Activated CD4-positive, alpha-beta T cell treated with anti-CD3 and anti-CD28 coated beads, Interleukin-2, amount 10 ng/mL, durations not matched to agents 7 days and 5 days (primary cell): ENCODE data around the gene DUSP5. TPM values are rescaled to one million over a fixed set of nuclear protein-coding genes. Genes with fewer than 3 reads are reported as not detected.

ENCODE experiments used
- CTCF ChIA-PET: fragments of 350-600 bp; sonication (Branson Sonifier 250); formaldehyde crosslinking; loops from one replicate; lab custom pipeline; 2021; ENCODE audit warnings: antibody characterized with exemption; lab: Charles Lee
- POLR2A ChIA-PET: fragments of 350-600 bp; sonication (Branson Sonifier 250); formaldehyde crosslinking; loops from one replicate; lab custom pipeline; 2021; ENCODE audit warnings: antibody characterized with exemption; lab: Charles Lee
- DNase-seq: peaks from one replicate; pipeline ENCODE4 v3.0.0-alpha.2; 2020
- H3K27ac Mint-ChIP-seq: one replicate; pipeline ENCODE4 v1.8.0; 2021; ENCODE audit warnings: mild to moderate bottlenecking, moderate library complexity, mixed read lengths
- H3K27me3 Mint-ChIP-seq: one replicate; pipeline ENCODE4 v1.8.0; 2021; ENCODE audit warnings: mixed read lengths
- H3K36me3 Mint-ChIP-seq: one replicate; pipeline ENCODE4 v1.8.0; 2021; ENCODE audit warnings: low read depth, mixed read lengths
- H3K4me1 Mint-ChIP-seq: one replicate; pipeline ENCODE4 v1.8.0; 2021; ENCODE audit warnings: mixed read lengths
- H3K4me3 Mint-ChIP-seq: one replicate; pipeline ENCODE4 v1.8.0; 2021; ENCODE audit warnings: mild to moderate bottlenecking, moderate library complexity, mixed read lengths
- H3K9me3 Mint-ChIP-seq: one replicate; pipeline ENCODE4 v1.8.0; 2021; ENCODE audit warnings: mixed read lengths
- total RNA-seq, 2 experiments: library from RNA; stranded (reverse); gene quantifications; one replicate each; pipeline ENCODE4 v1.2.3, GENCODE V29; 2021

The DUSP5 gene, protein sequence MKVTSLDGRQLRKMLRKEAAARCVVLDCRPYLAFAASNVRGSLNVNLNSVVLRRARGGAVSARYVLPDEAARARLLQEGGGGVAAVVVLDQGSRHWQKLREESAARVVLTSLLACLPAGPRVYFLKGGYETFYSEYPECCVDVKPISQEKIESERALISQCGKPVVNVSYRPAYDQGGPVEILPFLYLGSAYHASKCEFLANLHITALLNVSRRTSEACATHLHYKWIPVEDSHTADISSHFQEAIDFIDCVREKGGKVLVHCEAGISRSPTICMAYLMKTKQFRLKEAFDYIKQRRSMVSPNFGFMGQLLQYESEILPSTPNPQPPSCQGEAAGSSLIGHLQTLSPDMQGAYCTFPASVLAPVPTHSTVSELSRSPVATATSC
- total RNA-seq = 10 to 100 TPM; 24.8 to 25.9 TPM

DNA sequence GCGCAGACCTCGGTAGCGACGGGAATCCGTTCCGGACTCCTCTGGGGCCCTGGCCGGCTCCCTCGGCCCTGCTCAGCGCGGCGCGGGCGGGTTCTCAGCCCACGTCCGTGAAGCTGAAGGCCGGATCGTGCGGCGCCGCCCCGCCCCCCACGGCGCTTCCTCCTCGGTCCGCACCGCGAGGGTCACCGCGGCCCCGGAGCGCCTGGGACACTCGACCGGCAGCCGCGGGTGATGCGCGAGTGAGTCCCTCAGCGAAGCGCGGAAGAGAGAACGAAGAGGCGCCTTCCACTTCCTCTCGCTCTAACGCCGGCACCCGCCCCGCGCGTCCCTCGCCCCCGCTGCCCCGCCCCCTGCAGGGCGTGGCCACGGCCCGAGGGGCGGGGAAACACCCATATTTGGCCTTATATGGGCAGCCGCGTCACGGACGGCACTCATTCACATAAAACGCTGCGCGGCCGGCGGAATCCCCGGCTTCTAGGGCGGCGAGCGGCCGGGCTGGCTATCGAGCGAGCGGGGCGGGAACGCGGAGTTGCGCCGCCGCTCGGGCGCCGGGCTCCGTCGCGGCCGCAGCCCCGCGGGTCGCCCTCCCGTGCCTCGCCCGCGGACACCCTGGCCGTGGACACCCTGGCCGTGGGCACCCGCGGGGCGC lies at the start of gene DUSP5:
DUSP5 (plus strand) TSS at position 470 of the 649 bp plus-strand sequence. CDS start 215 bp downstream, outside the sequence.
- Mint-ChIP-seq H3K36me3 (peaks cover 15% of the 10 kb centered on the region), H3K4me1 (peaks cover 57% of the 10 kb centered on the region), H3K27me3 (no peaks in the 10 kb centered on the region), H3K9me3 (no peaks in the 10 kb centered on the region), H3K4me3 (peak within 1 kb of the TSS; percentile 89), H3K27ac (peak within 1 kb of the TSS; percentile 89)
- CTCF ChIA-PET = interaction anchor here (0.9 to 2.5 kb wide), 6 partner anchors 14 to 143 kb away, joined by 3 to 21 read pairs (median 3); no protein-coding TSS in a partner anchor
- POLR2A ChIA-PET = interaction anchor here (0.9 kb wide), 1 partner anchor 142 kb away, joined by 4 read pairs; no protein-coding TSS in a partner anchor
- peak; percentile 94 for DNase-seq

DNA sequence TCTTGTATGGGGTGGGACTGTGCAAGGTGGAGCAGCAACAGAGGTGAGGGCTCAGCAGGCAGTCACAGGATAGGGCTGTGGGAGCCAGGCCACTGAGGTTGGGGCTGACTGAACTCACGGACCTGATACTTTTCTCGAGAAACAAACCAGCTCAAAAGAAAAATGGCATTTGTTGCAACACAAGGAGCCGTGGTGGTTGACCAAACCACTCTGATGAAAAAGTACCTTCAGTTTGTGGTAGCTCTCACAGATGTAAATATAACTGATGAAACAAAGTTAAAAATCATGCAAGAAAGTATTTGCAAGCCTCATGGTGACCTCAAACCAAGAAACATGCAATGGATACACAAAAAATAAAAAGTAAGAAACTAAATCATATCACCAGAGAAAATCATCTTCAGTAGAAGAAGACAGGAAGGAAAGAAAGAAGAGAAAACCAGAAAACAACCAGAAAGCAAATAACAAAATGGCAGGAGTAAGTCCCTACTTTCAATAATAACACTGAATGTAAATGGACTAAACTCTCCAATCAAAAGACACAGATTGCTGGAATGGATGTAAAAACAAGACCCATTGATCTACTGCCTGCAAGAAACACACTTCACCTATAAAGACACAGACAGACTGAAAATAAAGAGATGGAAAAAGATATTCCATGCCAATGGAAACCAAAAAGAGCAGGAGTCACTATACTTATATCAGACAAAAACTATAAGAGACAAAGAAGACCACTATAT lies 48.9 kb upstream of the DUSP5 start:
- peaks cover 18% of the 10 kb centered on the region for H3K27me3 Mint-ChIP-seq
- DNase-seq = no peak
- no peaks in the 10 kb centered on the region for H3K9me3 Mint-ChIP-seq
- H3K36me3 Mint-ChIP-seq = no peaks in the 10 kb centered on the region
- no peak overlapping the region for H3K4me3 Mint-ChIP-seq
- POLR2A ChIA-PET = no interaction called here
- peaks cover 3% of the 10 kb centered on the region for H3K4me1 Mint-ChIP-seq
- CTCF ChIA-PET = interaction anchor here (0.8 to 1.2 kb wide), 4 partner anchors 18 to 50 kb away, joined by 3 to 5 read pairs (median 3); no protein-coding TSS in a partner anchor
- no peak overlapping the region for H3K27ac Mint-ChIP-seq

DNA sequence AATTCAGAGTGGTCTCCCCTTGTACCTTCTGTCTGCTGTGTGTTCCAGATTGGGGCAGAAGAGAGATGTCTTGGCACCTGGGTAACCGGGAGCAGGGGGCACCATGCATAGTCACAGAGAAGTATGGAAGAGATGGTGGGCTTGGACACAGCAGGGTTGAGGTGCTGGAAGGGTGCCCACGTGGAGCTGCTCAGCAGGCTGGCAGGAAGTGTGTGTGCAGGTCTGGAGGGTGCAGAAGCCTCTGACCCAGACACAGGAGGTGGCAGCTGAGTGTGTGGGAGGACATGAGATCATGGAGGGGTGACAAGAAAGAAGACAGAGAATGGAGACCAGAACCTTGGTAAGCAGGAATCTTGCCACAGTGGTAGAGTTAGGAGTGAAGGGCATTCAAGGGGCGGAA lies 42.3 kb upstream of the DUSP5 start:
- ChIA-PET POLR2A (no interaction called here), CTCF (interaction anchor here (1.0 to 1.9 kb wide), 5 partner anchors 11 to 53 kb away, joined by 3 to 5 read pairs (median 4); no protein-coding TSS in a partner anchor)
- Mint-ChIP-seq H3K36me3 (no peaks in the 10 kb centered on the region), H3K27me3 (peaks cover 10% of the 10 kb centered on the region), H3K4me3 (no peak overlapping the region), H3K27ac (no peak overlapping the region), H3K4me1 (peaks cover 28% of the 10 kb centered on the region), H3K9me3 (no peaks in the 10 kb centered on the region)
- DNase-seq = no peak

DNA sequence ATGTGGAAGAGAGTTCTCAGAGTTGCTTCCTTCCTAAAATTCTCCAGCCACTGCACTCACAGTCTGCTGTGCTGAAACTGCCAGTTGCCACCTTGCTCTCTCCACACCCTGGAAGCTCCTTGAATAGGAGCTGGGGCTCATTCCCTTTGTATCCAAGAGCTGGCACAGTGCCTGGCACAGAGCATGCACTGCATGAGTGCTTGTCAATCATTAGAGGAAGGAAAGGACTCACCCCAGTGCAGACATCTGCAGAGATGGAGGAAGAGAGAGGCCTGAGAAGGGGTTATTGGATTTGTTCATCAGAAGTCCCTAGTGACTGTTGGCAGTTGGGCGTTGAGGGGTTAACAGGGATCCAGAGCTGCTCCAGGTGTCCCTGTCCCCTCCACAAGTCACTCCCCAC lies 41.7 kb upstream of the DUSP5 start:
- no peak overlapping the region for H3K4me3 Mint-ChIP-seq
- POLR2A ChIA-PET = no interaction called here

DNA sequence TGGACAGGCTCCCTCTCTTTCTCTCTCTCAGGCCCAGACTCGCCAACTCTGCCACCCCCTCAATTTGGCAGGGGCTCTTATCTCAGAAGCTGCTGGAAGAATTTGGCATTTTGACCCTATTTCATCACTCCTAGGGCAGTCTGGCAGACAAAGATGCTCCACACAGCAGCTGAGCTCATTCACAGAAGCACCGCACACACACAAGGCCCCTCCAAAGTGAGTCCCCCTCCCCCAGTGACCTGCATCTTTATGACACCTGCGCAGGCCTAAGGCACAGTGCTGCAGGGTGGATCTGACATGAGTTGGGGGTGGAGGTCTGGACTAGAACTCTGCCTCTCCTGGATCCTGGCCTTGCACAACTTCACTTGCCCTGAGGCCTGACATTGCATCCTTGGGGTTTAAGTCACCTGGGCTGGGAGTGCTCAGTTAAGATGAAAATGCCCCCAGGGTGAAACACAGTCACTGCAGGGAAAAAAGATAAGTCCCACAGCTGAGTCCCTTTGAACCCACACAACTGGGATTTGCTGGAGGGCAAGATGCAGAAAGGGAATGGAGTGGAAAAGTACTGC lies 41.1 kb upstream of the DUSP5 start:
- no peaks in the 10 kb centered on the region for H3K36me3 Mint-ChIP-seq
- H3K9me3 Mint-ChIP-seq = no peaks in the 10 kb centered on the region
- H3K4me1 Mint-ChIP-seq = peaks cover 35% of the 10 kb centered on the region
- H3K27me3 Mint-ChIP-seq = peaks cover 4% of the 10 kb centered on the region
- DNase-seq = no peak
- CTCF ChIA-PET = interaction anchor here (1.3 to 1.9 kb wide), 3 partner anchors 14 to 28 kb away, joined by 3 to 5 read pairs (median 4); no protein-coding TSS in a partner anchor
- H3K27ac Mint-ChIP-seq = no peak overlapping the region
- no peak overlapping the region for H3K4me3 Mint-ChIP-seq
- POLR2A ChIA-PET = no interaction called here

More for the DNA sequence above, 41.7 kb upstream of the DUSP5 start:
- peaks cover 5% of the 10 kb centered on the region for H3K27me3 Mint-ChIP-seq
- DNase-seq = no peak
- peaks cover 34% of the 10 kb centered on the region for H3K4me1 Mint-ChIP-seq
- no peaks in the 10 kb centered on the region for H3K36me3 Mint-ChIP-seq
- H3K9me3 Mint-ChIP-seq = no peaks in the 10 kb centered on the region
- no peak overlapping the region for H3K27ac Mint-ChIP-seq
- CTCF ChIA-PET = interaction anchor here (1.0 to 1.9 kb wide), 6 partner anchors 11 to 54 kb away, joined by 3 to 5 read pairs (median 4); no protein-coding TSS in a partner anchor

DNA sequence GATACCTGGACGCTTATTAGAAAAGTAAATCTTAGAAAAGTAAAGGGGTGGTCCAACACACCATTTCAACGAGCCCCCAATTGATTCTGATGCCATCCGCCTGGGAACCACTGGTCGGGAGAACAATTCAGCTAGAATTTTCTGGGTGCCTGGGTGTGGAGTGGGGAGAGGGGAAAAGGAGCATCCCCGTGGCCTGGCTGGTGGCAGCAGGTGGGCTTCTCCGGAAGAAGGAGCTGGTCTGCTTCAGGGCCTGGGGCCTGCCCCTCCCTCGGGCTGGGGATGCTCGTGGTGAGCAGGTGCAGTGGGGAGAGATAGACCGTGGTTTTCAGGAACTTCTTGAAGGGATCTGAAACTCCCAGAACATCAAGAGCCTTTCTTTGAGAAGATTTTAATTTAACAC lies 39.9 kb upstream of the DUSP5 start:
- ChIA-PET POLR2A (no interaction called here), CTCF (interaction anchor here (0.7 kb wide), 1 partner anchor 88 kb away, joined by 3 read pairs; no protein-coding TSS in a partner anchor)
- H3K4me1 Mint-ChIP-seq = peaks cover 35% of the 10 kb centered on the region
- no peaks in the 10 kb centered on the region for H3K9me3 Mint-ChIP-seq
- no peak overlapping the region for H3K27ac Mint-ChIP-seq
- no peak for DNase-seq
- no peak overlapping the region for H3K4me3 Mint-ChIP-seq
- H3K36me3 Mint-ChIP-seq = no peaks in the 10 kb centered on the region
- peaks cover 2% of the 10 kb centered on the region for H3K27me3 Mint-ChIP-seq

DNA sequence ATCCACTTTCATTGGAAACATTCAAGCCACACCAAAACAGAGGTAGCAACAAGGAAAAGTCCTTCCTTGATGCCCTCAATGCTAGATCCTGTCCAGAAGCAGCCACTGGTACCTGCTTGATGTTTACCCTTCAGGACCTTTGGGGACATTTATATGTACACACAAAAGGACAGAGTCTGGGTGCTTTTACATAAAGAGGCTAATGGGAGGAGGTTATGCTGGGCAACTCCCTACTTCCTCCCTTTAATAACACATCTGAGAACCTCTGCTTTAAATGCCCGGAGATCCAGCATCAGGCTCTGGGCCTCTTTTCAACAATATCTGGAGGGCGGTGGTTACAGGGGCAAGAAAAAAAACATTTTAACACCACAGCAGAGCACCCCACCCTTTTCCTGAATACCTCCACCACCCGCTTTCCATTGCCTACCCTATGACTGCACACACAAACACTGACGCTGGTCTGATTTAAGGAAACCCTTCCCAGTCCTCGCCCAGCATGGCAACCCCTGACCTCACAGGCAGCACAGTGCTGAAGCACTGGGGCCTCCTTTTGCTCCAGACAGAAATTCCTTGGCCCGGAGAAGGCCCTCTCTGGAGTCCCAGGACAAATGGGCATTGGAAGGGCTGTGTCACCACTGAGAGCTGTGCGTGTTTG lies 39.3 kb upstream of the DUSP5 start:
- H3K4me1 Mint-ChIP-seq = peaks cover 35% of the 10 kb centered on the region
- no peaks in the 10 kb centered on the region for H3K9me3 Mint-ChIP-seq
- H3K27me3 Mint-ChIP-seq = no peaks in the 10 kb centered on the region
- H3K27ac Mint-ChIP-seq = no peak overlapping the region
- ChIA-PET CTCF (interaction anchor here (0.7 to 1.5 kb wide), 2 partner anchors 87 to 125 kb away, joined by 3 to 5 read pairs; no protein-coding TSS in a partner anchor), POLR2A (no interaction called here)
- H3K36me3 Mint-ChIP-seq = no peaks in the 10 kb centered on the region
- DNase-seq = no peak
- H3K4me3 Mint-ChIP-seq = no peak overlapping the region

DNA sequence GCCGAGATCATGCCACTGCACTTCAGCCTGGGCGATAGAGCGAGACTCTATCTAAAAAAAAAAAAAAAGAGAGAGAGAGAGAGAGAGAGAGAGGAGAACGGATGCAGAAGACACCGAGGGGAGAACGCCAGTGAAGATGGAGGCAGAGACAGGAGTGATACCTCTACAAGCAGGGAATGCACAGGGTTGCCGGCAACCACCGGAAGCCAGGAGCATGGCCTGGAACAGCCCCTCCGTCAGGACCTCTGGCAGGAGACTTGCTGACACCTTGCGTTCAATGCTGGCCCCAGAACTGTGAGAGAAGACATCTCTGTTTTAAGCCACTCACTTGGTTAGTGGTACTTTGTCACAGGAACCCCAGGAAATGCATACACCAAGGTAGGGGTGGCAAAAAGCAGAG lies 38.1 kb upstream of the DUSP5 start:
- H3K27ac Mint-ChIP-seq = no peak overlapping the region
- CTCF ChIA-PET = interaction anchor here (1.0 to 1.6 kb wide), 3 partner anchors 19 to 126 kb away, joined by 3 to 5 read pairs (median 4); no protein-coding TSS in a partner anchor
- peaks cover 36% of the 10 kb centered on the region for H3K4me1 Mint-ChIP-seq
- no peak overlapping the region for H3K4me3 Mint-ChIP-seq
- no peaks in the 10 kb centered on the region for H3K9me3 Mint-ChIP-seq
- POLR2A ChIA-PET = no interaction called here
- no peak for DNase-seq
- no peaks in the 10 kb centered on the region for H3K27me3 Mint-ChIP-seq
- H3K36me3 Mint-ChIP-seq = no peaks in the 10 kb centered on the region

DNA sequence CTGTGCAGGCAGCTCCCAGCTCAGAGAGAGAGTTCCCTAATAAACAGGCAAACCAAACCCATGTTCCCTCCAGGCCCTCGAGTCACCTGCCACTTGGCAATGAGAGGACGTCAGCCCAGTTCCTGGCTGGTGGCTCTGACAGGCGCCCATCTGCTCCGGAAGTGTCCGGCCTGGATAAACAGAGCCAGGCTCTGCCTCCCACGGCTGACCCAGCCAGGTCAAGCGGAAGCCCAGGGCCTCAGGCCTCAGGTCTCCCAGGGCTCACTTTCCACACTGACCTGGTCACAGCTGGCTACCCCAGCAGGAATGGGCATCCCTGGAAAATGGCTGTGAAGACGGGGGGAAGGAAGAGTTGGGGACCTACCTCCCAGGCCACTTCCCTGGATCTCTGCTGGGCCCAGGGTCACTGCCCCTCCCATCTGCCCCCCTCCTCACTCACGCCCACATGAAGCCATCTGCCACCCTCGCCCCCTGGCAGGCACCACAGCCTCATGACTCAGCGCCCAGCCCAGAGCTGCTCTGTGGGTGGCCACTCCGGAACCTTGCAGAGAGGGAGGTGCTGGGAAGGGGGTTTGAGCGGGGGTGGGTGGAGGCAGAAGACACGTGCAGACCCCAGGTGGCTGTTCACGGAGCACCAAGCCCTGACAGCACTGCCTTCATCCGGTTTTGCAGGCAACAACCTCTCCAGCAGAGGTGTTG lies 37.4 kb upstream of the DUSP5 start:
- POLR2A ChIA-PET = no interaction called here
- H3K27me3 Mint-ChIP-seq = no peaks in the 10 kb centered on the region
- H3K4me3 Mint-ChIP-seq = no peak overlapping the region
- H3K27ac Mint-ChIP-seq = peak overlapping the region; percentile 22
- peaks cover 37% of the 10 kb centered on the region for H3K4me1 Mint-ChIP-seq
- DNase-seq = no peak
- no peaks in the 10 kb centered on the region for H3K9me3 Mint-ChIP-seq
- CTCF ChIA-PET = interaction anchor here (0.6 to 1.6 kb wide), 3 partner anchors 32 to 126 kb away, joined by 3 to 5 read pairs (median 4); no protein-coding TSS in a partner anchor
- no peaks in the 10 kb centered on the region for H3K36me3 Mint-ChIP-seq

DNA sequence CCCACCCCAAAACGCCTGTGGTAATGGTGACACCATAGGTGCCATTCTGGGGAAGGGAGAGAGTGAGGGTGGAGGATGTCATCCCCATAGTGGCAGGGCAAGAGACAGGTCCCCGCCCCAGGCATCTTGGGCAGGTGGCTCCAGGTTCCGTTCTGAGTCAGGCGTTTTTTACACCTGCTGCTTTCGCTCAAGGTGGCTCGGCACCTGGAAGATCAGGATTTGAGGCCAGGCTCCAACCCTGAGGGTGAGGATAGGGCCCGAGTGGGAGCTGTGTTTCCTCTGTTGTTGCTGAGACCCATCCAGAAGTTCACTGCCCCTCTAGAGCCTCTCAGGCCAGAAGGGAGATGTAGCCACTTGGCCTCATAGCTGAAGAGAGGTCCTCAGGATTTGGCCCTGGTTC lies 36.6 kb upstream of the DUSP5 start:
- POLR2A ChIA-PET = no interaction called here
- no peaks in the 10 kb centered on the region for H3K27me3 Mint-ChIP-seq
- DNase-seq = no peak
- peak overlapping the region; percentile 25 for H3K27ac Mint-ChIP-seq
- no peak overlapping the region for H3K4me3 Mint-ChIP-seq
- no peaks in the 10 kb centered on the region for H3K9me3 Mint-ChIP-seq
- CTCF ChIA-PET = no interaction called here
- H3K36me3 Mint-ChIP-seq = no peaks in the 10 kb centered on the region
- peaks cover 29% of the 10 kb centered on the region for H3K4me1 Mint-ChIP-seq

DNA sequence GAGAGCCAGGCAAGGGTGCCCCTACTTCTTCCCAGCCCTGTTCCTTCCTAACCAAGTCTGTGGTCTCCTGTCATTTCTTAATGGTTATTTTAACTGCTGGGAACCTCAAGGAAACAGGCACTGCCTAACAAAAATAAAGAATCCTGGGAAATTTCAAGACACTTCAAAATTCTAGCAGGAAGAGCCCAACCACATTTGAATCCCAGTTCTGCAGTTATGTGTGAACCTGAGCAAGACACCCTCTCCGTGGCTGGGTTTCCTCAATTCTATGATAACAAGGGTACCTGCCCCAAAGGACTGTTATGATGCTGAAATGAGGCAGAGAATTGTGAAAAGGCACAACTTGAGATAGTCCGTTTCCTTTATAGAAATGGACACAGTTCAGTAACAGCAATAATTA lies 36.2 kb upstream of the DUSP5 start:
- ChIA-PET POLR2A (no interaction called here), CTCF (no interaction called here)
- H3K27ac Mint-ChIP-seq = peak overlapping the region; percentile 6
- H3K36me3 Mint-ChIP-seq = no peaks in the 10 kb centered on the region
- H3K4me1 Mint-ChIP-seq = peaks cover 29% of the 10 kb centered on the region
- H3K27me3 Mint-ChIP-seq = no peaks in the 10 kb centered on the region
- no peaks in the 10 kb centered on the region for H3K9me3 Mint-ChIP-seq
- no peak for DNase-seq
- H3K4me3 Mint-ChIP-seq = no peak overlapping the region
